D721Med (cell line): Measurements from ENCODE around the gene RPS3.

Experiments
- DNase-seq: peaks from one replicate; pipeline ENCODE4 v3.0.0; 2011; ENCODE audit warnings: low spot score; ENCODE audit not compliant: insufficient read length
- FAIRE-seq: peaks from 2 replicates; lab custom pipeline; 2011; peaks lifted over from hg19 to GRCh38; lab: Jason Lieb, UNC
- TF ChIP-seq, protein P1 (sequence below): IDR thresholded peaks from 2 replicates; pipeline ENCODE4 v1.5.1; 2012; ENCODE audit warnings: mild to moderate bottlenecking, control low read depth; ENCODE audit not compliant: insufficient read depth; ENCODE audit errors: missing control alignments

Gene RPS3

DNA sequence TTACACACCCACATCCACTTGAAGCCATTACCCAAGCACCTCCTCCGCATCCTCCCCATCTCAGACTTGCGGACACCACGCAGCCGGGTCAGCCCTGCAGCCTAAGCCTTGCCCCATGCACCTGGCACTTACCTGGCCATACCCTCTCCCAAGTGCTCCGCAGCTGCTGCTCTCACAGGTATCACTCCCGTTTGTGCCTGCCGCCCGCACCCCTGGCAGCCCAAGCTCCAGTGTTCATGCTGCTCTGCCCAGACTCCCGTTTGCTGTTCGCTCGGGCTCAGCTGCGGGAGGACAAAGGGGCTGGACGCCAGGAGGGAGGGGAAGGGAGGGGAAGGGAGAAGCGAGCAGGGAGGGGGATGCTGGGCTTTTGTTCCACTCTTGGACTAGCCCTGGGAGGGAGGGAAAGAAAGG, 33.6 kb downstream of the RPS3 start, which contains the start of gene KLHL35:
TSS of gene KLHL35 (minus strand) at position 293 of the 411 bp plus-strand sequence. CDS start 2,574 bp downstream, outside the sequence.
- FAIRE-seq (no peak), DNase-seq (no peak)

DNA sequence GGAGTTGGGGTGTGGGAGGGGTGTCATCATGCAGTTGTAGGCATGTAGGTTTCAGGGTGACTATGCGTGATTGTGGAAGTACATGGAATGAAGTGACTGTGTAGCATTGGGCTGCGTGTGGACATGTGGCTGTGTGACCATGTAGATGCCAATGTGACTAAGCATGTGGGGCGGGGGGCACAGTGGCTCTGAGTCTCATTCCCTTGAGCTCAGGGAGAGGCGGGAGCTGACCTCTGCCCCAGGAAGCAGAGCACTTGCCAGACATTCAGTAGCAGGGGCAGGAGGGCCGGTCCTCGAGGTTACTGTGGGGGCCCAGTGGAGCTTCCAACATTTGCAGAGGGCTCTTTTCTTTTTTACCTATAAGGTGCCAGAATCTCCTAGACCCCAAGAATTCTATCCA, 34.1 kb downstream of the RPS3 start:
- TF ChIP-seq, protein P1, sequence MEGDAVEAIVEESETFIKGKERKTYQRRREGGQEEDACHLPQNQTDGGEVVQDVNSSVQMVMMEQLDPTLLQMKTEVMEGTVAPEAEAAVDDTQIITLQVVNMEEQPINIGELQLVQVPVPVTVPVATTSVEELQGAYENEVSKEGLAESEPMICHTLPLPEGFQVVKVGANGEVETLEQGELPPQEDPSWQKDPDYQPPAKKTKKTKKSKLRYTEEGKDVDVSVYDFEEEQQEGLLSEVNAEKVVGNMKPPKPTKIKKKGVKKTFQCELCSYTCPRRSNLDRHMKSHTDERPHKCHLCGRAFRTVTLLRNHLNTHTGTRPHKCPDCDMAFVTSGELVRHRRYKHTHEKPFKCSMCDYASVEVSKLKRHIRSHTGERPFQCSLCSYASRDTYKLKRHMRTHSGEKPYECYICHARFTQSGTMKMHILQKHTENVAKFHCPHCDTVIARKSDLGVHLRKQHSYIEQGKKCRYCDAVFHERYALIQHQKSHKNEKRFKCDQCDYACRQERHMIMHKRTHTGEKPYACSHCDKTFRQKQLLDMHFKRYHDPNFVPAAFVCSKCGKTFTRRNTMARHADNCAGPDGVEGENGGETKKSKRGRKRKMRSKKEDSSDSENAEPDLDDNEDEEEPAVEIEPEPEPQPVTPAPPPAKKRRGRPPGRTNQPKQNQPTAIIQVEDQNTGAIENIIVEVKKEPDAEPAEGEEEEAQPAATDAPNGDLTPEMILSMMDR = no peak
- DNase-seq (no peak), FAIRE-seq (no peak)

More for the DNA sequence above, 33.6 kb downstream of the RPS3 start, which contains the start of gene KLHL35:
- TF ChIP-seq, protein P1 = no peak

DNA sequence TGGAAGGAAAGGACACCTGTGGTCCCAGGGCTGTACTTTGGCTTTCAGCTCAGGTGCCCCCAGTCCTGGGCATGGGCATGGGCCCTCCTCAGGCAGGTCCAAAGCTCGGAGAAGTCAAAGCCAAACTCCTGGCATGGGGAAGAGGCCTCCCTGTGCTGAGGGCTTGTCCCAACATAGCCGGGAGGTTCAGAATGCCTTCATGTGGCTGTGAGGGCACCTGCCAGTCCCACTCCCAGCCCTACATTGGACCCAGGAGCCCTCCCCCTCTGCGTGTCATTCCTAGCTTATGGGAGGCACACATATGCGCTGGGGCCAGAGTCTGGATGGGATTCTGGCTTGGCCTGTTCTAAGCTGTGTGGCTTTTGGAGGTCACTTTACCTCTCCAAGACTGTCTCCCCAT, 34.7 kb downstream of the RPS3 start:
- TF ChIP-seq, protein P1 = no peak
- no peak for FAIRE-seq
- no peak for DNase-seq

DNA sequence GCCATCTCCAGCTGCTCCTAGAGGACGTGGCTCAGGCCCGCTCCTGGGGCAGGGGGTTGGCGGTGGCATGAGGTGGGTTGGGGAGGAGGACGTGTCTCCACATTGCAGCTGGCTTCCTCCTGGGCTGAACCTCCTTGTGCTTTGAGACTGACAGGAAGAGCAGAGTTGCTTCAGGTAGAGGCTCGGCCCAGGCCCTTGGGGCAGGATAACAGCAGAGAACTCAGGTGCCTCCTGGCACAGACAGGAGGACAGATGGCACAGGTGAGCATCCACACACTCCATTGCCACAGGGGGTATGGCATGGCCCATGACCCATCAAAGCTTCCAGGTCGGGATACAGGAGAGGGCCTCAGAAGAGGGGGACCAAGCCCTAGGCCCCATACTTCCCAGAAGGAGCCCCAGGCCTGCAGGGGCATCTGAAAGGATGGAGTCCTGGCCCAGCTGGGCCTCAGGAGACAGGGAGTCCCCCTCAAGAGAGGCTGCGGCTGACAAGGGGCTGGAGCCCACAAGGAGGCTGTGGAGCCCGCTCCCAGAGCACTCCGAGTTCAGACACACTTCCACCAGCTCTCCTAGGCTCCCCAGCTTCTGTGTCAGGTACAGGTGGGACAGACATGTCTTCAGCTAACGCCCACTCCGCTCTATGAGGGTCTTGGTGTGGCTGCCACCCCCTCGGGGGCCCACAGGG, 35.7 kb downstream of the RPS3 start:
- TF ChIP-seq, protein P1 = no peak
- FAIRE-seq (no peak), DNase-seq (no peak)

DNA sequence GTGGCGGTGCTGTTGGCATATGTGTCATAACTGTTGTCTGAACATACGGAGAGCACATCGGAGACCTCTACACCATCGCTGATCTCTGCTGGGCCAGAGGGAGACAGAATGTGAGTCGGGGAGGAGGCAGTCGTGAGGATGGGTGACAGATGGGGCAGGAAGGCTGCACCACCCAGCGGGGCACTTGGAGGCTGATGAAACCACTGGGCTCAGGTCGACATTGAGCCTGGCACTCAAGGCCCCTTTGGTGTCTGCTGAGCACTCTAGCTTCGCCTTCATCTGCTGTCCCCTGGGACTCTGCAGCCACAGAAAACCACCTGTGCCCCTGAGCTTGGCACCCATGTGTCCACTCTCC, 36.2 kb downstream of the RPS3 start:
- no peak for DNase-seq
- no peak for FAIRE-seq
- TF ChIP-seq, protein P1 = no peak

DNA sequence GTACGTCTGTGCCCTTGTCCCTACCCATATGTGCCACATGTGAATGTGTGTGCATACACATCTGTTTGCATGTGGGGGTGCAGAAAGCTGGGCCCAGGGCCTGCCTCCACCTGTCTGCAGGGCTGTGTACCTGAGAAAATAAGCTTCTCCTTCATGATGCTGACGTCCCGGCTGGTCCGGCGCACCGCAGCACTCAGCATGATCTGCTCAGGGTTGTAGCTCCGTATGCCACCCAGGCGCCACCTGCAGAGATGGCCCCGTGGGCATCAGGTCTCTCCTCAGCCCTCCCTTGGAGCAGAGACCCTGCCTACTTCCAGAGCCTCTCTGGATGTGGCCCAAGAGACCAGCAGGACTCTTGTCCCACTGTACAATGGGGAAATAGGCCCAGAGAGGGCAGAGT, 37.5 kb downstream of the RPS3 start:
- FAIRE-seq (no peak), DNase-seq (no peak)
- TF ChIP-seq, protein P1 = no peak

DNA sequence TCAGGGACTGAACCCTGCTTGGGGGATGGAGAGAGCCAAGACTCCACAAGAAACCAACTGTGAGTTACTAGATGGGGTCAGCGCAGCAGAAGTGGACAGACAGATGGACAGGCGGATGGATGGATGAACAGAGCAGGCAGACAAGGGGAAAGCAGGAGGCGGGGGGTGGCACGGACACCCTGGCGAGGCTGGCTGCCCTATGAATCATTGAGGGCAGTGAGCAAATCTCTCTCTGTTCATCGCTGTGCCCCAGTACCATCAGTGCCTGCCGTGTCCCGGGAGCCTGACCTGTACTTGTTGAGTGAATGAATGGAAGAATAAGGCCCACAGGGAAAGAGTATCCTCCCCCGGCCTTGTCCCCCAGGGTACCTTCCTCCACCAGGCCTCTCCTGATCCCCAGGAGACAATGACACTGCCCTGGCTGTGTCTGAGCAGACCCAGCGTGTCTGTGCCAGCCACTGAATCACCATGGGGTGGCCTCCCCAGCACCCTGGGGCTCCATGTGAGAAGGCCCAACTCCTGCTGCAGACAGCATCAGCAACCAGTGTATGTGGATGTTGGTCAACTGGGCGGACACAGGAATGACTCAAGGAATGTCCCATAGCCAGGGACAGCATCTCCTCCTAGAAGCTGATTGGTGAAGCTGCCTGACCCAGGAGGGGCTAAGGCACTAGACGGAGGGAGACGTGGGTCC, 38.8 kb downstream of the RPS3 start:
- no peak for FAIRE-seq
- no peak for DNase-seq
- TF ChIP-seq, protein P1 = no peak
